ENCODE data around the gene COL6A5.
"Not testable (repeated sequence)": the region's sequence is repeated elsewhere in the genome, so short reads cannot be mapped to it uniquely, and the experiment has no call there.

COL6A5 gene

GRCh38 chr3:130384476-130385025, 39.1 kb downstream of the COL6A5 start:
- no peak for DNase-seq (ENCODE audit: low read depth in 3 of 3)

- DNase-seq (ENCODE audit: low read depth in 3 of 3): no peak
Measured at GRCh38 chr3:130386604-130387263, 41.3 kb downstream of the COL6A5 start.

GRCh38 chr3:130389743-130390478, 44.4 kb downstream of the COL6A5 start:
- no peak for DNase-seq (ENCODE audit: low read depth in 3 of 3)

- DNase-seq (ENCODE audit: low read depth in 3 of 3): no peak
Measured at GRCh38 chr3:130392266-130392665, 46.8 kb downstream of the COL6A5 start.

- no peak for DNase-seq (ENCODE audit: low read depth in 3 of 3)
Measured at GRCh38 chr3:130393594-130393993, 48.1 kb downstream of the COL6A5 start.

GRCh38 chr3:130395331-130395730, 49.9 kb downstream of the COL6A5 start:
- no peak for DNase-seq (ENCODE audit: low read depth in 3 of 3)

- no peak for DNase-seq (ENCODE audit: low read depth in 3 of 3)
Measured at GRCh38 chr3:130395916-130396315, 50.4 kb downstream of the COL6A5 start.

GRCh38 chr3:130404401-130404800, 58.9 kb downstream of the COL6A5 start:
- DNase-seq (ENCODE audit: low read depth in 3 of 3): no peak

GRCh38 chr3:130405956-130406355, 60.5 kb downstream of the COL6A5 start:
- no peak for DNase-seq (ENCODE audit: low read depth in 3 of 3)

- not testable (repeated sequence) for DNase-seq (ENCODE audit: low read depth in 3 of 3)
Measured at GRCh38 chr3:130408253-130408652, 62.8 kb downstream of the COL6A5 start.

- no peak for DNase-seq (ENCODE audit: low read depth in 3 of 3)
Measured at GRCh38 chr3:130411320-130411719, 65.8 kb downstream of the COL6A5 start.

- no peak for DNase-seq (ENCODE audit: low read depth in 3 of 3)
Measured at GRCh38 chr3:130412991-130413560, 67.6 kb downstream of the COL6A5 start.

GRCh38 chr3:130414457-130414856, 69.0 kb downstream of the COL6A5 start:
- DNase-seq (ENCODE audit: low read depth in 3 of 3): no peak

GRCh38 chr3:130420466-130420865, 75.0 kb downstream of the COL6A5 start:
- DNase-seq (ENCODE audit: low read depth in 3 of 3): no peak

GRCh38 chr3:130423064-130423463, 77.6 kb downstream of the COL6A5 start:
- no peak for DNase-seq (ENCODE audit: low read depth in 3 of 3)

- no peak for DNase-seq (ENCODE audit: low read depth in 3 of 3)
Measured at GRCh38 chr3:130424837-130425236, 79.4 kb downstream of the COL6A5 start.

- DNase-seq (ENCODE audit: low read depth in 3 of 3): no peak
Measured at GRCh38 chr3:130425484-130425883, 80.0 kb downstream of the COL6A5 start.

- DNase-seq (ENCODE audit: low read depth in 3 of 3): no peak
Measured at GRCh38 chr3:130426206-130426605, 80.7 kb downstream of the COL6A5 start.

GRCh38 chr3:130428871-130429712, 83.6 kb downstream of the COL6A5 start:
- DNase-seq (ENCODE audit: low read depth in 3 of 3): no peak

- no peak for DNase-seq (ENCODE audit: low read depth in 3 of 3)
Measured at GRCh38 chr3:130429713-130430023, 84.2 kb downstream of the COL6A5 start.

GRCh38 chr3:130430266-130430665, 84.8 kb downstream of the COL6A5 start:
- no peak for DNase-seq (ENCODE audit: low read depth in 3 of 3)

GRCh38 chr3:130432086-130432485, 86.6 kb downstream of the COL6A5 start:
- not testable (repeated sequence) for DNase-seq (ENCODE audit: low read depth in 3 of 3)

All from stimulated activated CD4-positive, alpha-beta T cell treated with anti-CD3 and anti-CD28 coated beads, TNF-alpha, amount 100 ng/mL, for 4 hours (primary cell).